CD4-positive, alpha-beta T cell treated with Interferon alpha-2 for 1 hour (primary cell): ENCODE data around the gene SCCPDH.
"Not testable (repeated sequence)": the region's sequence is repeated elsewhere in the genome, so short reads cannot be mapped to it uniquely, and the experiment has no call there.

ENCODE experiments used
- DNase-seq, 2 donors: peaks; one replicate each; pipeline ENCODE4 v3.0.0-alpha.2; 2020 to 2022

Gene SCCPDH, protein sequence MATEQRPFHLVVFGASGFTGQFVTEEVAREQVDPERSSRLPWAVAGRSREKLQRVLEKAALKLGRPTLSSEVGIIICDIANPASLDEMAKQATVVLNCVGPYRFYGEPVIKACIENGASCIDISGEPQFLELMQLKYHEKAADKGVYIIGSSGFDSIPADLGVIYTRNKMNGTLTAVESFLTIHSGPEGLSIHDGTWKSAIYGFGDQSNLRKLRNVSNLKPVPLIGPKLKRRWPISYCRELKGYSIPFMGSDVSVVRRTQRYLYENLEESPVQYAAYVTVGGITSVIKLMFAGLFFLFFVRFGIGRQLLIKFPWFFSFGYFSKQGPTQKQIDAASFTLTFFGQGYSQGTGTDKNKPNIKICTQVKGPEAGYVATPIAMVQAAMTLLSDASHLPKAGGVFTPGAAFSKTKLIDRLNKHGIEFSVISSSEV

DNA sequence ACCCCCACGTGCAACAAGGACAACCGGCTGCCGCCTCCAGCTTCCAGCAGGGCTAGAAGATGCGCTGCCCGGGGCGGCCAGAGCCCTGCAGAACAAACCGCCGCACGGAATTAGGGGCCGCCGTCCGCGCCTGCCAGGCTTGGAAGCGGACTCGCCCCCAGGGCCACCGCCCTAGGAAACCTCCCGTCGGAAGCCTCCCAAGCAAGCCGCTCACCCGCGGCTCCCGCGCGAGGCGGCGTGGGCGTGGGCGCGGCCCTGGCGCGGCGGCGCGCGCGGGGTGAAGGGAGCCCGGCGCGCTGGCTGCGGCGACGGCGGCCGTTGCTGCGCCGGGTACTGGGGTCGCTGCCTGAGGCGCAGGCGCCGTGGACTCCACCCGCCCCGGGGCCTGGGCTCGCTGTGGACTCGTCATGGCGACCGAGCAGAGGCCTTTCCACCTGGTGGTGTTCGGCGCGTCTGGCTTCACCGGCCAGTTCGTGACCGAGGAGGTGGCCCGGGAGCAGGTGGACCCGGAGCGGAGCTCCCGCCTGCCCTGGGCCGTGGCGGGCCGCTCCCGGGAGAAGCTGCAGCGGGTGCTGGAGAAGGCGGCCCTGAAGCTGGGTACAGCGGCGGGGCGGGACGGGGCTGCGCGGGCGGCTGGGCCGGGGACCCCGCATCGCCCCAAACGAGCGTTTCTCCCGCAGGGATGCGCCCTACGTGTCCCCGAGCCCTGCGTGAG, at the start of gene SCCPDH:
Gene SCCPDH (plus strand): TSS at position 394 of the 715 bp plus-strand sequence. CDS start 14 bp downstream, at position 408.
- peak; percentile 59 to 66 for DNase-seq

DNA sequence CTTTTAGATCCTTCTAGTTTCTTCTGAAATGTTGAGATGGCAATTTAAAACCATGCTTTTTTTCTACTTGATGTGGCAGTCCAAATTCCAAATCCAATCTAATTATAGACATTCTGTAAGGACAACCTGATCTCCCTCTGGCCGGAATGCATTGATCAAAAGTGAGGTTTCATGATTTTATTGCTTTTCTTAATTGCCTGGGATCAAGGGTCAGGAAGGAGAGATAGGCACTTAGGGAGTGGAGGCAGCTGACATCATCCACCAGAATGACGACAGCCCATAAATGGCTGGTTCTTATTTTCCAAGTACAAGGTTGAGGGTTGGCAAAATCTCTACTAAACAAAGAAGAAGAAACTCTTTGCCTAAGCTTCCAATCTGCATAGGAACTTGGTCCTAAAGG, 46.4 kb upstream of the SCCPDH start:
- no peak for DNase-seq

DNA sequence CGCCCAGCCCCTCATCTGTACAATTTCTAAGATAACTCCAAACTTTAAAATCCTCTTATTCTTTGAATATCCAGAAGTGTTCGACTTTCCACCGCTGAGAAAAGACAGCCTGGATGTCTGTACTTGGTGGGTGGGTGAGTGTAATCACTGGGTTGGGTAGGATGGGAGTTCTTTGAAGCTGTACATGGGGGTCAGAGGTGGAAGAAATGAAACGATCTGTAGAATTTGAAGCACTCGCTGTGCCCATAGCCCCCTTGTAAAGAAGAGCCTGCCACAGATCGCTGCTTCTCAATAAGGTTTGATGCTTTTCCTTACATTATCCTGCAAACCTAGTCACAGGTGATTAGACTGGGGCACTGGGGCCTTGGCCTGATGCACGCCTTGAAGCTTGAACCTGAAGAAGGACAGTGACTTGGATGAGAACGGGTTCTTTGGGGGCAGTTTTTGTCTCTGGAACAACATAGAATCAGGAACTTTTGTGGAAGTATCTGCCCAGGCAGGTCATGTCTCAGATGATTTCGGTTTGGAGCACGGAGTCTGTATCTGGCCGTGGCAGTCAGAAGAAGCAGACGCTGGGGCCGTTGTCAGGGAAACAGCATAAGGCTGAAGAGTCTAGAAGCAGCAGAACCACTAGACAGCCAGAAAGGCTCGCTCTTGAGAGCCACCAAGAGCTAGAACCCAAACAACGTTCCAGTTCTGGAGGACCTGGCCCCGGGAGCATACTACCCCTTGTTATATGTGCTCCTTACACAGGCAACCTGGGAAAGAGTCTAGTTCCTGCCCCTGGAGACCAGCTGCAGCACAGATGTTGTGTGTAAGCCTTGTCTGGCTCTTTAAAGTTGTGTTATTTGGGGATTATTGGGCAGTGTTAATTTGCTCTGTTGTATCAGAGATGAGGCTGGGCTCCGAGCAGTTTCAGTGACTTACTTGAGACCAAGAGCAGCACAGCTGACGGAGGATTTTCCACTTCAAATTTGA, 45.1 kb upstream of the SCCPDH start:
- DNase-seq = no peak

DNA sequence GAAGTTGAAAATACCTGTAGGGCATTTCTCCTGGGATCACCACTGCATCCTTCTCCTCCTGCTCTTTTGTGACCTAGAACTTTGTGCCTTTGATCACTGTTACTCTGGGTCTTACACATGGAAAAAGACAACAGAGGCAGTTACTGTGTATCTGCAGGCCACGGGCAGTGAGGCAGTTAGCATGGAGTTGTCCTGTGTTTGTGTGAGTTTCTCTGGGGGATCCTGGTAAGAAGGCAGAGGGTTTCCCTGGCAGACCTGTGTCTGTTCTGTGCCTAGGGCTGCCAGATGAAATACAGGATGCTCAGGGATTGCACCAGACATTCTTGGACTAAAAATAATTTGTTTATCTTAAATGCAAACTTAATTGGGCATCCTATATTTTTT, 44.4 kb upstream of the SCCPDH start:
- no peak for DNase-seq

DNA sequence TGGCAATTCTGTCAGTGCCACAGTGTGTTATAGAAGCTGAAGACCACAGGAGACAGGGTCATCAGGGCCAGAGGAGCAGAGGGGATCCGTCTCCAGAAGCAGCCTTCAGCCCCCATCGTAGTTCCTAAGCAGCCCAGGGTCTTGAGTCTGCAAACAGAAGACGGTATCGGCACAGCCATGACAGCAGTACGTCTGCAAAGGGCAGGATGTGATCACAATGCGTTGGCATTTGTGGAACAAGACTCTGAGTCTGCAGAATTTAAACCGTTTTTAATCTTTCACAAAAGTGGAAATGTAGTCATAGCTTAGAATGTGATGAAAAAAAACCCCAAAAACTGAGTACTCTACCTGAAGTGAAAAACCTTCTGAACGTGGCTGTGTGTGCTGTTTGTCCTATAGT, 44.0 kb upstream of the SCCPDH start:
- no peak for DNase-seq

DNA sequence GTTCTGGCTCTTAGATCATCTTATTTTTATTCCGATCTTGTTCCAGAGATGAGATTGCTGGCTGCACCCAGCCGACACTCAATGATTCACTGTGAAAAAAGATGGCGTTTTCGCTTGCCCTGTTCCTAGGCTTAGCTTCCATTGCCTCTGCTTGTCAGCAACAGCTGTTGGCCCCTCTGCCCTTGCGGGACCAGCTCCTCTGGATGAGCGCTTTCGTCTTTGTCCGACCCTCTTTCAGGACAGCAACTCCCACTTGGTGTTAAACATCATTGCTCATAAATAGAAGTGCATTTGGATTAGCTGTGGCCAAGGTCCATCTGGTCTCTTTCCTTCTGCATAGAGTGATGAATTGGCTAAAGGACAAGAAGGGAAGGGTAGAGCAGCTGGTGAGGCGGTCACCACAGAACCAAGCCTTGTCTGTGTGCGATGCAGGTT, 43.5 kb upstream of the SCCPDH start:
- DNase-seq = no peak

DNA sequence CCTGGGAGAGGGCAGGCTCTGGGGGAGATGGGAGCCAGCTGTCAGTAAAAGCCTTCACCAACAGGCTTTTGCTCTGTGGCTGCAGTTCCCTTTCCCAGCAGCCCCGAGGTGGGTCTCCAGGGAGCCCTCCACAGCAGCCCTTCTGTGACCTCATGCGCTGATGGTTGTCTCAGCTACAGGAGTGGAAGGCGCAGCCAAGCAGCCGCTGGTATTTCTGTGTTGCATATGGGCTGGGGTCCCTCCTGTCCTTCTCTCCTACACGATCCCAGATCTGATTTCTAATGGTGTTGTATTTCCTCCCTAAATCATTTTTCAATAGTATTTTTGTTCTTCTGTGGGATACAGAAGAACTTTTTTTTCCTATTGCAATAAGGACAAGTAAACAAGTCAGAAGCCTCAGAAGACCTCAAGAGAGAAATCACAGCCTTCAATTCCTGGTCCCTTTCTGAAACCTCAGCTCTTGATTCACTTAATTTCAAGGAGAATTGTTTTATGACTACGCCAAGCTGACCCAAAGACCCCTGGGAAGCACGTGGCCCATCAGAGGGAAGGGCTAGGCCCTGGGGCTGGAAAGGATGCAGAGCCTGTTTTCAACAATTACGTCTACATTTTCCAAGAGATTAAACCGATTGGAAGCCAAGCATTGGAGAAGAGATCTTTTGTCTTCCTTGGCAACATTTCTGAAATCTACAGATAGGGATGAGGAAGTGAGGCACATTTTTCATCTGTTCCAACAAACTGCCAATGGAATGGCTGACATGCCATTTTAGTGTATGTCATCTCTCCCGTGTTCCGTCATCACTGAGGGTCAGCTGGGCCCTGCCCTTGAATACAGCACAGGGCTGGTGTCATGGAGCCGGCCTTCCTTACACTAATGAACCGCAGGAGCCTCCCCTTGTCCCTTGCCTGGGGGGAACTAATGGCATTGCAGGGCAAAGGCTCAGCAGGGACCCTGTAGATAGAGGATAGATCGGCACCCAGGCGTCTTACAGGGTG, 42.0 kb upstream of the SCCPDH start:
- DNase-seq = no peak

DNA sequence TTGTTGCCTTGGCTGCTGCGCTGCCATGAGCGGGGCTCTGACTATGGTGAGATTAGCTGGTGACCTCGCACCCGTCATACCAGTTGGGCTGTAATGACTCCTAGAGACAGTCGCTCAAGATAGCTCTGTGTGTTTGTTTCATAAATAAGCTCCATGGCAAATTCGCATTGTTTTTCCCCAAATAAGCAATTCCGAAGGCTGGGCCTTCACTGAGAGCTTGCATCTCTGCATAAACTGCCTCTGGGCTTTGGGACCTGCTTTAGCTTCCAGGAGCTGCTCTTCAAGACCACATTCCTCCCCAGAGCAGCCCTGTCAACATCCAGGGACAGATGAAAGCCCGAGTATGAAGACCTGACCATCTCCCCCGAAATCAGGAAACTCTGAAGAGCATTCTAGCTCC, 40.7 kb upstream of the SCCPDH start:
- DNase-seq = no peak

DNA sequence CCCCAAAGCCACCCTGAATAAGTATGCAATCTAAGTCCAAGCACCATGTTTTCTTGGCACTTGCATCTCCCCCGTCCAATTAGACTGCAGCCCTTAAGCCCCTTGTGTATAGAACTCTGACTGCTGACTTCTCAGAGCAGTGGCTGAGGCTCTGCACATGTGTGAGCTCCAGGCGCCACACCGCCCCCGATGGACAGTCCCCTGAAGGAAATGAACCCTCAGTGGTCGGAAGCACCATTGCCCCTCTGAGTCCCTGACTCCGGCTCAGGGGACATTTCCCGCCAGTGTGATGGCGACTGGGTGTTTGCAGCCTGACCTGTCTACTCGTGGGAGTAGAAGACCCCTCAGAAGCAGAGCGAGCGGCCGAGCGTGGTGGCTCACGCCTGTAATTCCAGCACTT, 37.2 kb upstream of the SCCPDH start:
- DNase-seq = no peak

DNA sequence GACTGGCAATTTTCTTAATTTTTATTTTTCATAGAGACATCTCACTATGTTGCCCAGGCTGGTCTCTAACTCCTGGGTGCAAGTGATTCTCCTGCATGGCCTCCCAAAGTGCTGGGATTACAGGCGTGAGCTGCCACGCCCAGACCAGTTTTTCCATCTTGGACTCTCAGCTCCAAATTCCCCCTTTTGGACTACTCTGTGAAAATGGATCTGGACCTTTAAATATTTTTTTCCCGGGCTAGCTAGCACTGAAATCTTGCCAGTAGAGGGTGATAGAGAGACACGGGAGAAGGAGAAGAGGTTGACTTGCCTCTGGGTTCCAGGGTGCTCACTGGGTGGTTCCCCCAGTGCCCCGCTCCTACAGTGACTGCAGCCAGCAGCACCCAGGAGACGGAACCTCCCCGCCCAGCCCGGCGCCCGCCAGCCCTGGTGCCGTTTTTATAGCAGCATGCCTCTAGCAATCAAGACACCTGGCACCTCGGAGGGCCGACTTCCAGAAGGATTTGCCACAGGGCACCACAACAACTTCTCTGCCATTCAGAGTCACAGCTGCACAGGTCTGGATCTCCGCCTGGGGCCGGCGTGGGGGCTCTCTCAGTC, 34.7 kb upstream of the SCCPDH start:
- peak; percentile 57 to 62 for DNase-seq

DNA sequence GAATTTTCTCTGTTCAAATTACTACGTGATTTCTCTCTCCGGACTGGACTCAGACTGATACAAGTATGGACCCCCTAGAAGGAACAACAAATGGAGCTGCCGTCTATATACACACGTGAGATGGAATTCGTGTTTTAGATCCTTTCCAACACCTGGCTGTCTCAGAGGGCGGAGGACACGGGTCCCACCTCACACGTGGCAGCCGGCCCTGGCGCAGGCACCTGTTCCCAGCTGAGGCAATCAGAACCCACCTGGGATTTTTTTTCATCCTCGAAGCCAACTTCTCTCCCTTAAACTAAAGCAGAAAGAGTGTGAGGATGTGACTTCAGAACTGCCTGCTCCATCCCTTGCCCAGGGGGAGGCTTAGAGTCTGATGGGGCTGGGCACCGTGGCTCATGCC, 34.1 kb upstream of the SCCPDH start:
- no peak for DNase-seq

DNA sequence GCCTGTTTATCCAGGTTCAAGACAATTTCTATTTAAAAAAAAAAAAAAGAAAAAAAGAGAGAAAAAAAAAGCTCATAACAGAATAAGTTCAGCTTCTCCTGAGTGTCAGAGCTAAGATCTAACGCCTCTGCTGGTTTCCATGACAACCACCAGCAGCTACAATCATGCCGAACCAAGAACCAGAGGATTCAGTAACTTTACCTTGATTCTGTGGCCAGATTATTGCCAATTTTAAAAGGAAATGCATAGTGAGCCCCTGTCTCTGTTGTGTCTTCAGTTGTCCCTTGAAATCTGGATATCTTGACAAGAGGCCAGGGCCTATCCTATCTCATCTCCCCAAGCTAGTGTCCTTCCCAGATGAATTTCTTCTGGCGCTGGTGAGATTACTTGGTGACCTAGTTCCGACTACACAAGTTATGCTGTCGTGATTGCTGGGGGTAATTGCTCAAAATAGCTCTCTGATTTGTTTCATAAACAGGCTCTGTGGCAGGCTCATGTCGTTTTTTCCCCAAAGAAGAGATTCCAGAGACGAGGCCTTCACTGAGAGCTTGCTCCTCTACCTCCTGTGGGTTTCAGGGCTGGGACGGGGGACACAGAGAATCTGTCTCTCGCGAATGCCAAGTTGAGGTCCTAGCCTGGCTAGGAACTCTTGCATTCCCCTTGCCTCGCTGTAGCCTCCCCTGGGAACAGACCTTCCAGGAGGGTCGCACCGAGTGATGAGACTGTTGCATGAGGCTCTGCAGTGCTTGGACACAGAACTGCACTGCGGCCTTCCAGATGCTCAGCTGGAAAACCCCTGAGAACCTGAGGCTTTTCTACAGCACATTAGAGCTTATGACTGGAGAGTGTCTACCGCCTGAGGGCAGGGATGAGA, 32.4 kb upstream of the SCCPDH start:
- no peak for DNase-seq

DNA sequence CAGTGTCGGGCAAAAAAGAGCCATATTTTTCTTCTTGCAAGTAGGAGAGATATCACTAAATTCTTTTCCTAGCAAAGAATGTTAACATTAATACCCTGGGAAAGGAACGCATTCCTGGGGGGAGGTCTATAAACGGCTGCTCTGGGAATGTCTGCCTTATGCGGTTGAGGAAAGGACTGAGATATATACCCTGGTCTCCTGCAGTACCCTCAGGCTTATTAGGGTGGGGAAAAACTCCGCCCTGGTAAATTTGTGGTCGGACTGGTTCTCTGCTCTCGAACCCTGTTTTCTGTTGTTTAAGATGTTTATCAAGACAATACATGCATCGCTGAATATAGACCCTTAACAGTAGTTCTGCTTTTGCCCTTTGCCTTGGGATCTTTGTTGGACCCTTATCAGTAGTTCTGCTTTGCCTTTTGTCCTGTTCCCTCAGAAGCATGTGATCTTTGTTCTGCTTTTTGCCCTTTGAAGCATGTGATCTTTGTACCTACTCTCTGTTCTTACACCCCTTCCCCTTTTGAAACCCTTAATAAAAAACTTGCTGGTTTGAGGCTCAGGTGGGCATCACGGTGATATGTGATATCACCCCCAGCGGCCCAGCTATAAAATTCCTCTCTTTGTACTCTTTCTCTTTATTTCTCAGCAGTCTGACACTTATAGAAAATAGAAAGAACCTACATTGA, 29.9 kb upstream of the SCCPDH start:
- not testable (repeated sequence) for DNase-seq

DNA sequence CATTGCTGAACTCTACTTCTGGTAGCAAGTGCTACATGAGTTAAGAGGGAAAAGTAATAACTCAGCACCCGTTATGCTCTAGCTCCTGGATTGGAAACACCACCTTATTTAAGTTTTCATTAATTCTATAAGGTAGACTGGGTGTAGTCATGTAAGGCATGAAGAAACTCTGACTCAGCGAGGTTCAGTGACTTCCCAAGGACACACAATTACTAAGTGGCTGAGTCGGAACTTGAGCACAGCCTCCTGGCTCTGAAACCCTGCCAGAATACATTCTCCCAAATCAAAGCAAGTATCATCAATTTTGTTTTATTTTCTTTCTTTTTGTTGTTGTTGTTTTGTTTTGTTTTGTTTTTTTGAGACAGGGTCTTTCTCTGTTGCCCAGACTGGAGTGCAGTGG, 29.1 kb upstream of the SCCPDH start:
- no peak for DNase-seq

DNA sequence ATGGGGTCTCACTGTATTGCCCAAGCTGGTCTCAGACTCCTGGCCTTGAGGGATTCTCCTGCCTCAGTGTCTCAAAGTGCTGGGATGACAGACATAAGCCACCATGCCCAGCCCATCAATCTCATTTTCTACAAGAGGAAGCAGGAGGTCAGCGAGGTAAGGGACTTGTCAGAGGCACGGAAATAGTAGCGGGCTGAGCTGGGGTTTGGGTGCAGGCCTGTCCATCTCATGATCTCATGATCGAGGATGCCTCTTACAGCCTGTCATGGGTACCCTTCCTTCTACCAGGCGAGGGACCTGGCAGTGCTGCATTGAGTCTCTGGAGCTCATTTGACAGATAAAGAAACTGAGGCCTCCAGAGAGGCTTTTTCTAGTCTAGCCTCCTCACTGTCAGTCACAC, 28.5 kb upstream of the SCCPDH start:
- no peak for DNase-seq

DNA sequence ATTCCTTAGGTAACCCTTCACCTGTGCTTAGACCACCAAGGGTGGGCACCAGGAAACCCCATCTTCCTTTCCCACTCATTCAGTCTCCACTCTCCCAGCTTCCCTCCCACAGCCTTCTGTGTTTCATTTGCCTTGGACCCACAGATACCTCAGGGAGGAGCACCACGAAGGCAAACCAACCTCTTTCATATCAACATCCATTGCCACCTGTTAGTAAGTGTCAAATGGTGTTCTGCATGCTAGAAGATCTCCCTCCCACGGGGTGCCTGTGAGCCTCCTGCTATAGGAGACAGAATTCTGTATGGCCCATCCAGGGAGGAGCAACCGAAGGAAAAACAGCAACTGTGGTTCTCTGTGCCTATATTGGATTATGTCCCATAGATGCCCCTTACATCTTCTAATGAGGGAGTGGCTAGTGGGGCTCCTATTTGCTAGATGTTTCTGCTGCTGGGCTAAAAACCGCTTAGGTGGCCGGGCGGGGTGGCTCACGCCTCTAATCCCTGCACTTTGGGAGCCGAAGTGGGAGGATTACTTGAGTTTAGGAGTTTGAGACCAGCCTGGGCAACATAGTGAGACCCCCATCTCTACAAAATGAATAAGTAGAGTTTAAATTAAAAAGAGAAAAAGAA, 25.6 kb upstream of the SCCPDH start:
- no peak for DNase-seq

DNA sequence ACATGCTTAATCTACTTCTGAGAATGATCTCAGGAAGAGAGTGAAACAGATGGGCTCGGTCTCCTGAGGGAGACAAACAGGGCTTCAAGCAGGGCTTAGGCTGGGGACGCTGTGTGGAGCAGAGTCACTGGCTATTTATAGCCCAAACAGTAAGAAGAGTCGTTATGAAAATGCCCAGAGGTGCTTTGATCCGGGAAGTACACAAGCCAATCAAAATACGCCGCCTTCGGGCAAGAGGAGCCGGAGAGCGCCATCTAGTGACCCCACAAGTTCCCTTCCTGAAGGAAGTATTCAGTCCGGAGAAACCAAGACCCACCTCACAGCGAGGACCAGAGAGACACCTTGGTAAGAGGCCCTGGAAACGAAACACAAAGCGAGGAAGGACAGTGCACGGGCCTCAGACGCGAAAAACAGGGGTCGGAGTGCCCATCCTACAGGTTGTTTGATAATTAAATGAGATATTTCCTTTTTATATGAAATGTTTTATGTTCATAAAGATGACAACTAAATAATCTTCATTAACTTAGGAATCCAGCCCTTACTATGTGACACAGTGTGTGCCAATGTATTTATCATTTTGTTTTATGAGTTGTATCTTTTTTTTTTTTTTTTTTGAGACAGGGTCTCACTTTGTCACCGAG, 25.0 kb upstream of the SCCPDH start:
- DNase-seq = peak; percentile 86 to 87

DNA sequence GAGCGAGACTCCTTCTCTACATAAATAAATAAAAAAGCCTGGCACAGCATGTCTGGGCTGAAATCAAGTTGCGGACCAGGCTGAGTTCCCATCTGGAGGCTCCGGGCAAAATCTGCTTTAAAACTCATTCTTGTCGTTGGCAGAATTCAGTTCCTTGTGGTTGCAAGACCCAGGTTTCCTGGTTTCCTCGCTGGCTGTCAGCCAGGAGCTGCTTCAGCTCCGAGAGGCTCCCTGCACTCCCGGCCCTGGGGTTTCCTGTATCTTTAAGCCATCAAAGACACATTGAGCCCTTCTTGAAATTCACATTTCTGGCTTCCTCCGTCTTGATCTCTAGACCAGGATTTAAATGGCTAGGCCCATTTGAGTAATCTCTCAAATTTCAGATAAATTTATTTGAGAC, 20.6 kb upstream of the SCCPDH start:
- DNase-seq = no peak

DNA sequence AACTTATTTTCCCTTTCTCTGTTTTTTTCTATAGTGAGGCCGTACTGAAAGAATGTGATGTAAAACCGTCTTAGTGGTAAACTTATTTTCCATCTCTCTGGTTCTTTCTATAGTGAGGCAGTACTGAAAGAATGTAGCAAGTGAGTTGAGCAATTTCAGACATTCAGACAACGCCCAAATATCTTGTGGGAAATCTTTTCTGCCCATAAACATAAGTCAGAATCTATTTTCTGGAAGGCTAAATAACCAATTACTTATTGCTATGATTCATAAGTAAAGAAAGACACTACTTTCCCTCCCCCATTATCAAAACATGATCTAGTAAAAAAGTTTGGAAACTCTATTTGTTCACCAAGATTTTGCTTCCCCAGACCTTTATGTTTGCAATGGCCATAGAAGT, 18.8 kb upstream of the SCCPDH start:
- DNase-seq = no peak
